ENCODE results near the gene SHLD3. TPM values are rescaled to one million over a fixed set of nuclear protein-coding genes. Genes with fewer than 3 reads are reported as not detected.
"Not testable (repeated sequence)": the region's sequence is repeated elsewhere in the genome, so short reads cannot be mapped to it uniquely, and the experiment has no call there.

SHLD3 gene
- polyA plus RNA-seq = 6.1 TPM
- long read RNA-seq, donor 1 = 0 reads
- long read RNA-seq, donor 2, partial matches to known transcripts = 0 of 2 reads
- long read RNA-seq, donor 2, other reads (novel, unspliced or antisense) = 0 of 2 reads
- long read RNA-seq, donor 3, transcript SHLD3-201 (2 exons, 1,766 nt) = major isoform, 6 of 6 reads
- long read RNA-seq, donor 3, partial matches to known transcripts = 0 of 6 reads
- long read RNA-seq, donor 3, other reads (novel, unspliced or antisense) = 0 of 6 reads
- long read RNA-seq, donor 4, partial matches to known transcripts = 0 of 1 reads
- long read RNA-seq, donor 4, other reads (novel, unspliced or antisense) = 0 of 1 reads
- long read RNA-seq, donor 5, partial matches to known transcripts = 0 of 3 reads
- long read RNA-seq, donor 5, other reads (novel, unspliced or antisense) = 0 of 3 reads
- long read RNA-seq, donor 6, transcript SHLD3-201 (2 exons, 1,766 nt) = major isoform, 5 of 5 reads
- long read RNA-seq, donor 6, partial matches to known transcripts = 0 of 5 reads
- long read RNA-seq, donor 6, other reads (novel, unspliced or antisense) = 0 of 5 reads
- long read RNA-seq, donor 7 = 0 reads
- long read RNA-seq, donor 8, transcript SHLD3-201 (2 exons, 1,766 nt) = major isoform, 5 of 10 reads
- long read RNA-seq, donor 8, partial matches to known transcripts = 5 of 10 reads
- long read RNA-seq, donor 8, other reads (novel, unspliced or antisense) = 0 of 10 reads
- long read RNA-seq, donor 9, partial matches to known transcripts = 0 of 2 reads
- long read RNA-seq, donor 9, other reads (novel, unspliced or antisense) = 0 of 2 reads
- long read RNA-seq, donor 10 = 0 reads
- long read RNA-seq, donor 11, partial matches to known transcripts = 0 of 1 reads
- long read RNA-seq, donor 11, other reads (novel, unspliced or antisense) = 0 of 1 reads

GRCh38 chr5:65624571-65625555, at the start of gene SHLD3, which contains the start of gene TRAPPC13:
Gene SHLD3, plus strand, starts transcription at chr5:65625027. Its CDS starts 4,561 bp downstream, at chr5:65629588.
Gene TRAPPC13, plus strand, starts transcription at chr5:65625027. Its CDS starts 34 bp downstream, at chr5:65625061.
- 0% methylated on average over 1 of the region's 36 CpGs for WGBS (ENCODE audit: insufficient coverage, low lambda C conversion rate)
- peaks cover 4% of the 10 kb centered on the region for H3K4me1 ChIP-seq (ENCODE audit: control insufficient read depth, insufficient read depth, low read length)

GRCh38 chr5:65577141-65577540, 47.7 kb upstream of the SHLD3 start:
- no peak overlapping the region for H3K4me3 ChIP-seq (ENCODE audit: low read length)
- H3K9me3 ChIP-seq (ENCODE audit: control insufficient read depth, low read depth, low read length) = no peaks in the 10 kb centered on the region
- H3K4me1 ChIP-seq (ENCODE audit: control insufficient read depth, insufficient read depth, low read length) = no peaks in the 10 kb centered on the region
- no peaks in the 10 kb centered on the region for H3K27me3 ChIP-seq (ENCODE audit: control insufficient read depth, insufficient read depth, low read length)
- no peak for DNase-seq
- H3K36me3 ChIP-seq (ENCODE audit: control insufficient read depth, insufficient read depth, low read length) = peaks cover 42% of the 10 kb centered on the region
- no peak overlapping the region for H3K27ac ChIP-seq (ENCODE audit: low read length)

More at GRCh38 chr5:65624571-65625555, at the start of gene SHLD3, which contains the start of gene TRAPPC13:
- peak within 1 kb of the TSS; percentile 88 for H3K4me3 ChIP-seq (ENCODE audit: low read length)
- H3K27ac ChIP-seq (ENCODE audit: low read length) = peak within 1 kb of the TSS; percentile 86
- no peaks in the 10 kb centered on the region for H3K9me3 ChIP-seq (ENCODE audit: control insufficient read depth, low read depth, low read length)
- H3K27me3 ChIP-seq (ENCODE audit: control insufficient read depth, insufficient read depth, low read length) = no peaks in the 10 kb centered on the region
- H3K36me3 ChIP-seq (ENCODE audit: control insufficient read depth, insufficient read depth, low read length) = peaks cover 7% of the 10 kb centered on the region
- DNase-seq = peak; percentile 84 to 96

GRCh38 chr5:65588694-65589093, 36.1 kb upstream of the SHLD3 start:
- no peaks in the 10 kb centered on the region for H3K9me3 ChIP-seq (ENCODE audit: control insufficient read depth, low read depth, low read length)
- H3K27me3 ChIP-seq (ENCODE audit: control insufficient read depth, insufficient read depth, low read length) = no peaks in the 10 kb centered on the region
- no peak for DNase-seq
- peaks cover 55% of the 10 kb centered on the region for H3K36me3 ChIP-seq (ENCODE audit: control insufficient read depth, insufficient read depth, low read length)
- no peaks in the 10 kb centered on the region for H3K4me1 ChIP-seq (ENCODE audit: control insufficient read depth, insufficient read depth, low read length)
- no peak overlapping the region for H3K27ac ChIP-seq (ENCODE audit: low read length)
- 100% methylated on average over 2 of the region's 2 CpGs for WGBS (ENCODE audit: insufficient coverage, low lambda C conversion rate)
- H3K4me3 ChIP-seq (ENCODE audit: low read length) = no peak overlapping the region

- not testable (repeated sequence) for H3K4me3 ChIP-seq (ENCODE audit: low read length); DNase-seq; H3K27me3 ChIP-seq (ENCODE audit: control insufficient read depth, insufficient read depth, low read length); H3K9me3 ChIP-seq (ENCODE audit: control insufficient read depth, low read depth, low read length); H3K4me1 ChIP-seq (ENCODE audit: control insufficient read depth, insufficient read depth, low read length); H3K27ac ChIP-seq (ENCODE audit: low read length)
- no CpG with 5 or more reads among the region's 1 CpG for WGBS (ENCODE audit: insufficient coverage, low lambda C conversion rate)
- H3K36me3 ChIP-seq (ENCODE audit: control insufficient read depth, insufficient read depth, low read length) = peaks cover 58% of the 10 kb centered on the region
Observed at GRCh38 chr5:65601761-65602160, 23.1 kb upstream of the SHLD3 start.

GRCh38 chr5:65611524-65611923, 13.3 kb upstream of the SHLD3 start:
- 40% methylated on average over 1 of the region's 3 CpGs for WGBS (ENCODE audit: insufficient coverage, low lambda C conversion rate)
- H3K4me1 ChIP-seq (ENCODE audit: control insufficient read depth, insufficient read depth, low read length) = peaks cover 9% of the 10 kb centered on the region
- no peak overlapping the region for H3K4me3 ChIP-seq (ENCODE audit: low read length)
- H3K36me3 ChIP-seq (ENCODE audit: control insufficient read depth, insufficient read depth, low read length) = peaks cover 46% of the 10 kb centered on the region
- DNase-seq = peak; percentile 87 to 92
- H3K27me3 ChIP-seq (ENCODE audit: control insufficient read depth, insufficient read depth, low read length) = no peaks in the 10 kb centered on the region
- peak overlapping the region; percentile 80 for H3K27ac ChIP-seq (ENCODE audit: low read length)
- no peaks in the 10 kb centered on the region for H3K9me3 ChIP-seq (ENCODE audit: control insufficient read depth, low read depth, low read length)

GRCh38 chr5:65612298-65612907, 12.4 kb upstream of the SHLD3 start:
- 82% methylated on average over 2 of the region's 4 CpGs for WGBS (ENCODE audit: insufficient coverage, low lambda C conversion rate)
- DNase-seq = peak in 1 of 2 donors; percentile 40
- Histone ChIP-seq H3K27ac (ENCODE audit: low read length) (peak overlapping the region; percentile 80), H3K27me3 (ENCODE audit: control insufficient read depth, insufficient read depth, low read length) (no peaks in the 10 kb centered on the region), H3K9me3 (ENCODE audit: control insufficient read depth, low read depth, low read length) (no peaks in the 10 kb centered on the region), H3K4me3 (ENCODE audit: low read length) (no peak overlapping the region), H3K4me1 (ENCODE audit: control insufficient read depth, insufficient read depth, low read length) (peaks cover 9% of the 10 kb centered on the region), H3K36me3 (ENCODE audit: control insufficient read depth, insufficient read depth, low read length) (peaks cover 44% of the 10 kb centered on the region)

- no peak for DNase-seq
- whole genome bisulfite sequencing (ENCODE audit: insufficient coverage, low lambda C conversion rate) = no CpG with 5 or more reads among the region's 4 CpGs
- no peak overlapping the region for H3K27ac ChIP-seq (ENCODE audit: low read length)
- peaks cover 11% of the 10 kb centered on the region for H3K36me3 ChIP-seq (ENCODE audit: control insufficient read depth, insufficient read depth, low read length)
- H3K9me3 ChIP-seq (ENCODE audit: control insufficient read depth, low read depth, low read length) = no peaks in the 10 kb centered on the region
- no peaks in the 10 kb centered on the region for H3K27me3 ChIP-seq (ENCODE audit: control insufficient read depth, insufficient read depth, low read length)
- H3K4me1 ChIP-seq (ENCODE audit: control insufficient read depth, insufficient read depth, low read length) = no peaks in the 10 kb centered on the region
- H3K4me3 ChIP-seq (ENCODE audit: low read length) = no peak overlapping the region
Observed at GRCh38 chr5:65620021-65620420, 4.8 kb upstream of the SHLD3 start.

GRCh38 chr5:65621961-65622360, 2.9 kb upstream of the SHLD3 start:
- DNase-seq; H3K27ac ChIP-seq (ENCODE audit: low read length); H3K27me3 ChIP-seq (ENCODE audit: control insufficient read depth, insufficient read depth, low read length); H3K9me3 ChIP-seq (ENCODE audit: control insufficient read depth, low read depth, low read length); H3K4me3 ChIP-seq (ENCODE audit: low read length); H3K36me3 ChIP-seq (ENCODE audit: control insufficient read depth, insufficient read depth, low read length); H3K4me1 ChIP-seq (ENCODE audit: control insufficient read depth, insufficient read depth, low read length): not testable (repeated sequence)
- WGBS (ENCODE audit: insufficient coverage, low lambda C conversion rate) = no CpG with 5 or more reads among the region's 4 CpGs

- DNase-seq = no peak
- no peaks in the 10 kb centered on the region for H3K9me3 ChIP-seq (ENCODE audit: control insufficient read depth, low read depth, low read length)
- peak overlapping the region; percentile 88 for H3K4me3 ChIP-seq (ENCODE audit: low read length)
- H3K4me1 ChIP-seq (ENCODE audit: control insufficient read depth, insufficient read depth, low read length) = peaks cover 4% of the 10 kb centered on the region
- no peaks in the 10 kb centered on the region for H3K27me3 ChIP-seq (ENCODE audit: control insufficient read depth, insufficient read depth, low read length)
- peak overlapping the region; percentile 86 for H3K27ac ChIP-seq (ENCODE audit: low read length)
- H3K36me3 ChIP-seq (ENCODE audit: control insufficient read depth, insufficient read depth, low read length) = no peaks in the 10 kb centered on the region
- WGBS (ENCODE audit: insufficient coverage, low lambda C conversion rate) = no CpG with 5 or more reads among the region's 9 CpGs
Observed at GRCh38 chr5:65623482-65623881, 1.3 kb upstream of the SHLD3 start.

All from large intestine (tissue), 12 donors.